ENCODE data around the gene HSBP1L1.

The HSBP1L1 gene

GRCh38 chr18:79938196-79938595 lies 26.2 kb upstream of the HSBP1L1 start:
- H3K36me3 ChIP-seq (ENCODE audit: control insufficient read depth, insufficient read depth, low read length) = peaks cover 50% of the 10 kb centered on the region
- DNase-seq = no peak
- H3K9me3 ChIP-seq (ENCODE audit: control insufficient read depth, low read length) = peaks cover 3% of the 10 kb centered on the region
- no peak overlapping the region for H3K27ac ChIP-seq (ENCODE audit: insufficient read depth, low read length, poor library complexity, severe bottlenecking)
- no peak overlapping the region for H3K4me3 ChIP-seq (ENCODE audit: insufficient read depth, low read depth, low read length, poor library complexity, severe bottlenecking)
- no peaks in the 10 kb centered on the region for H3K27me3 ChIP-seq (replicated peaks; ENCODE audit: control insufficient read depth, insufficient read depth, low read length, poor library complexity, severe bottlenecking)
- H3K4me1 ChIP-seq (ENCODE audit: control insufficient read depth, insufficient read depth, low read length, poor library complexity, severe bottlenecking) = no peaks in the 10 kb centered on the region

- Histone ChIP-seq H3K36me3 (ENCODE audit: control insufficient read depth, insufficient read depth, low read length) (peaks cover 42% of the 10 kb centered on the region), H3K4me1 (ENCODE audit: control insufficient read depth, insufficient read depth, low read length, poor library complexity, severe bottlenecking) (no peaks in the 10 kb centered on the region), H3K27ac (ENCODE audit: insufficient read depth, low read length, poor library complexity, severe bottlenecking) (no peak overlapping the region), H3K27me3 (replicated peaks; ENCODE audit: control insufficient read depth, insufficient read depth, low read length, poor library complexity, severe bottlenecking) (no peaks in the 10 kb centered on the region), H3K9me3 (ENCODE audit: control insufficient read depth, low read length) (peaks cover 3% of the 10 kb centered on the region), H3K4me3 (ENCODE audit: insufficient read depth, low read depth, low read length, poor library complexity, severe bottlenecking) (no peak overlapping the region)
- no peak for DNase-seq
These were observed 25.3 kb upstream of the HSBP1L1 start for GRCh38 chr18:79939096-79939495.

- no peak overlapping the region for H3K27ac ChIP-seq (ENCODE audit: insufficient read depth, low read length, poor library complexity, severe bottlenecking)
- no peak overlapping the region for H3K4me3 ChIP-seq (ENCODE audit: insufficient read depth, low read depth, low read length, poor library complexity, severe bottlenecking)
- DNase-seq = no peak
- H3K9me3 ChIP-seq (ENCODE audit: control insufficient read depth, low read length) = peaks cover 3% of the 10 kb centered on the region
- peaks cover 31% of the 10 kb centered on the region for H3K36me3 ChIP-seq (ENCODE audit: control insufficient read depth, insufficient read depth, low read length)
- H3K27me3 ChIP-seq (replicated peaks; ENCODE audit: control insufficient read depth, insufficient read depth, low read length, poor library complexity, severe bottlenecking) = no peaks in the 10 kb centered on the region
- H3K4me1 ChIP-seq (ENCODE audit: control insufficient read depth, insufficient read depth, low read length, poor library complexity, severe bottlenecking) = no peaks in the 10 kb centered on the region
These were observed 24.2 kb upstream of the HSBP1L1 start for GRCh38 chr18:79940126-79940813.

- no peak for DNase-seq
- Histone ChIP-seq H3K4me1 (ENCODE audit: control insufficient read depth, insufficient read depth, low read length, poor library complexity, severe bottlenecking) (no peaks in the 10 kb centered on the region), H3K27ac (ENCODE audit: insufficient read depth, low read length, poor library complexity, severe bottlenecking) (no peak overlapping the region), H3K27me3 (replicated peaks; ENCODE audit: control insufficient read depth, insufficient read depth, low read length, poor library complexity, severe bottlenecking) (no peaks in the 10 kb centered on the region), H3K9me3 (ENCODE audit: control insufficient read depth, low read length) (no peaks in the 10 kb centered on the region), H3K36me3 (ENCODE audit: control insufficient read depth, insufficient read depth, low read length) (peaks cover 28% of the 10 kb centered on the region), H3K4me3 (ENCODE audit: insufficient read depth, low read depth, low read length, poor library complexity, severe bottlenecking) (no peak overlapping the region)
These were observed 23.5 kb upstream of the HSBP1L1 start for GRCh38 chr18:79940814-79941472.

GRCh38 chr18:79941473-79942119 lies 22.8 kb upstream of the HSBP1L1 start:
- H3K9me3 ChIP-seq (ENCODE audit: control insufficient read depth, low read length) = no peaks in the 10 kb centered on the region
- H3K36me3 ChIP-seq (ENCODE audit: control insufficient read depth, insufficient read depth, low read length) = peaks cover 27% of the 10 kb centered on the region
- H3K4me1 ChIP-seq (ENCODE audit: control insufficient read depth, insufficient read depth, low read length, poor library complexity, severe bottlenecking) = no peaks in the 10 kb centered on the region
- no peaks in the 10 kb centered on the region for H3K27me3 ChIP-seq (replicated peaks; ENCODE audit: control insufficient read depth, insufficient read depth, low read length, poor library complexity, severe bottlenecking)
- no peak overlapping the region for H3K4me3 ChIP-seq (ENCODE audit: insufficient read depth, low read depth, low read length, poor library complexity, severe bottlenecking)
- no peak overlapping the region for H3K27ac ChIP-seq (ENCODE audit: insufficient read depth, low read length, poor library complexity, severe bottlenecking)
- DNase-seq = no peak

- no peak for DNase-seq
- no peak overlapping the region for H3K27ac ChIP-seq (ENCODE audit: insufficient read depth, low read length, poor library complexity, severe bottlenecking)
- no peaks in the 10 kb centered on the region for H3K27me3 ChIP-seq (replicated peaks; ENCODE audit: control insufficient read depth, insufficient read depth, low read length, poor library complexity, severe bottlenecking)
- no peaks in the 10 kb centered on the region for H3K9me3 ChIP-seq (ENCODE audit: control insufficient read depth, low read length)
- peaks cover 27% of the 10 kb centered on the region for H3K36me3 ChIP-seq (ENCODE audit: control insufficient read depth, insufficient read depth, low read length)
- H3K4me1 ChIP-seq (ENCODE audit: control insufficient read depth, insufficient read depth, low read length, poor library complexity, severe bottlenecking) = no peaks in the 10 kb centered on the region
- no peak overlapping the region for H3K4me3 ChIP-seq (ENCODE audit: insufficient read depth, low read depth, low read length, poor library complexity, severe bottlenecking)
These were observed 22.2 kb upstream of the HSBP1L1 start for GRCh38 chr18:79942211-79942610.

- H3K4me3 ChIP-seq (ENCODE audit: insufficient read depth, low read depth, low read length, poor library complexity, severe bottlenecking) = no peak overlapping the region
- no peaks in the 10 kb centered on the region for H3K9me3 ChIP-seq (ENCODE audit: control insufficient read depth, low read length)
- peaks cover 27% of the 10 kb centered on the region for H3K36me3 ChIP-seq (ENCODE audit: control insufficient read depth, insufficient read depth, low read length)
- H3K4me1 ChIP-seq (ENCODE audit: control insufficient read depth, insufficient read depth, low read length, poor library complexity, severe bottlenecking) = no peaks in the 10 kb centered on the region
- H3K27ac ChIP-seq (ENCODE audit: insufficient read depth, low read length, poor library complexity, severe bottlenecking) = no peak overlapping the region
- DNase-seq = no peak
- no peaks in the 10 kb centered on the region for H3K27me3 ChIP-seq (replicated peaks; ENCODE audit: control insufficient read depth, insufficient read depth, low read length, poor library complexity, severe bottlenecking)
These were observed 21.4 kb upstream of the HSBP1L1 start for GRCh38 chr18:79942786-79943607.

GRCh38 chr18:79943608-79944125 lies 20.8 kb upstream of the HSBP1L1 start:
- no peak for DNase-seq
- no peaks in the 10 kb centered on the region for H3K9me3 ChIP-seq (ENCODE audit: control insufficient read depth, low read length)
- H3K4me3 ChIP-seq (ENCODE audit: insufficient read depth, low read depth, low read length, poor library complexity, severe bottlenecking) = no peak overlapping the region
- no peak overlapping the region for H3K27ac ChIP-seq (ENCODE audit: insufficient read depth, low read length, poor library complexity, severe bottlenecking)
- no peaks in the 10 kb centered on the region for H3K27me3 ChIP-seq (replicated peaks; ENCODE audit: control insufficient read depth, insufficient read depth, low read length, poor library complexity, severe bottlenecking)
- H3K36me3 ChIP-seq (ENCODE audit: control insufficient read depth, insufficient read depth, low read length) = peaks cover 21% of the 10 kb centered on the region
- H3K4me1 ChIP-seq (ENCODE audit: control insufficient read depth, insufficient read depth, low read length, poor library complexity, severe bottlenecking) = no peaks in the 10 kb centered on the region

- no peak overlapping the region for H3K27ac ChIP-seq (ENCODE audit: insufficient read depth, low read length, poor library complexity, severe bottlenecking)
- DNase-seq = no peak
- no peaks in the 10 kb centered on the region for H3K9me3 ChIP-seq (ENCODE audit: control insufficient read depth, low read length)
- H3K36me3 ChIP-seq (ENCODE audit: control insufficient read depth, insufficient read depth, low read length) = peaks cover 20% of the 10 kb centered on the region
- H3K4me3 ChIP-seq (ENCODE audit: insufficient read depth, low read depth, low read length, poor library complexity, severe bottlenecking) = no peak overlapping the region
- H3K27me3 ChIP-seq (replicated peaks; ENCODE audit: control insufficient read depth, insufficient read depth, low read length, poor library complexity, severe bottlenecking) = no peaks in the 10 kb centered on the region
- no peaks in the 10 kb centered on the region for H3K4me1 ChIP-seq (ENCODE audit: control insufficient read depth, insufficient read depth, low read length, poor library complexity, severe bottlenecking)
These were observed 20.2 kb upstream of the HSBP1L1 start for GRCh38 chr18:79944126-79944731.
